HG03196 (cell line): ENCODE results near the gene IRGQ.
A peak's percentile ranks its signal among the peaks of the same experiment; 100 is the strongest.
"Not testable (repeated sequence)": the region's sequence is repeated elsewhere in the genome, so short reads cannot be mapped to it uniquely, and the experiment has no call there.

ENCODE experiments used
- ATAC-seq: cut with Tn5 transposase; IDR thresholded peaks from one replicate; pipeline ENCODE4 v1.9.1; 2021; ENCODE audit not compliant: unreplicated experiment

The IRGQ gene

GRCh38 chr19:43599635-43600295 lies 3.8 kb upstream of the IRGQ start:
- no peak for ATAC-seq

DNA sequence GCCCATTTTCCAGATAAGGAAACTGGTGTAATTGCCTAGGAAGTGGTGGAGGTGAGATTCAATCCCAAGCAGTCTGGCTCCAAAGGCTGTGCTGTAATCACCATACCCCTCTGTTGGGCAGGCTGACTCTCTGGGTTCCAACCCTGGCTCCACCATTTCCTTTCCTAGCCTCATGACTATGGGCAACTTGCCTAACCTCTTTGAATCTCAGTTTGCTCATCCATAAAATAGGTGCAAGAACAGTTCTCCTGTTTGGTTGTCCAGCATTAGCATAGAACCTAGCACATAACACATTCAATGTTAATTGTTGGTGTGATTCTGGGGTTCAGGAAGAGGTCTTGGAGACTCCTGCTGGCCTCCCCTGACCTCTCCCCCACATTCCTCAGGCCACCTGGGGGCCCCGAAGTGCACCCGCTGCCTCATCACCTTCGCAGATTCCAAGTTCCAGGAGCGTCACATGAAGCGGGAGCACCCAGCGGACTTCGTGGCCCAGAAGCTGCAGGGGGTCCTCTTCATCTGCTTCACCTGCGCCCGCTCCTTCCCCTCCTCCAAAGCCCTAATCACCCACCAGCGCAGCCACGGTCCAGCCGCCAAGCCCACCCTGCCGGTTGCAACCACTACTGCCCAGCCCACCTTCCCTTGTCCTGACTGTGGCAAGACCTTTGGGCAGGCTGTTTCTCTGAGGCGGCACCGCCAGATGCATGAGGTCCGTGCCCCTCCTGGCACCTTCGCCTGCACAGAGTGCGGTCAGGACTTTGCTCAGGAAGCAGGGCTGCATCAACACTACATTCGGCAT lies 2.7 kb upstream of the IRGQ start:
- ATAC-seq, result no peak

GRCh38 chr19:43597876-43598275 lies 1.9 kb upstream of the IRGQ start:
- ATAC-seq, result no peak

DNA sequence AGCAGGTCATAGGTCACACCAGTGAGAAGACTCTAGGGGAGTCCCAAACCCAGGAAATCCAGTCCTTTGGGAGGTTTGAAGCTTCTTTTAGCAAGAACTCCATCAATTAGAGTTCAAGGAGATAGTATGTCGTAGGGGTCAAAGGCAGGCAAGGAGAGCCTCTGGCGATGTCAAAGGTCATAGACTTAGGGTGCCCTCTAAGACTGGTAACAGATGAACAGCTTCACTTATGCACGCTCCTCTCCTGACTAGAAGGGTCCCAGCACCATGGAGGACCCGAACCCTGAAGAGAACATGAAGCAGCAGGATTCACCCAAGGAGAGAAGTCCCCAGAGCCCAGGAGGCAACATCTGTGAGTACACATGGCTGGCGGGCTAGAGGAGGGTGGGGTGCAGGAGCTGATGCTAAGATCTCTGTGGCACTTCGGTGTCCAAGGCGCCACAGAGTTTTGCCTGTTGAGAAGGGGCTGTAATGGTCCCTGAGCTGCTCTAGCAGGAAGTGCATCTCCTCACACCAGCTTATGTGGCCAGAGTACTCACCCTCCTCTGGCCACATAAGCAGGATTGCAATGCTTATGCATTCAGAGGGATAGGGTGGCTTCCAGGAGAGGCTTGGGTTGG lies 1.0 kb upstream of the IRGQ start:
- no peak for ATAC-seq

DNA sequence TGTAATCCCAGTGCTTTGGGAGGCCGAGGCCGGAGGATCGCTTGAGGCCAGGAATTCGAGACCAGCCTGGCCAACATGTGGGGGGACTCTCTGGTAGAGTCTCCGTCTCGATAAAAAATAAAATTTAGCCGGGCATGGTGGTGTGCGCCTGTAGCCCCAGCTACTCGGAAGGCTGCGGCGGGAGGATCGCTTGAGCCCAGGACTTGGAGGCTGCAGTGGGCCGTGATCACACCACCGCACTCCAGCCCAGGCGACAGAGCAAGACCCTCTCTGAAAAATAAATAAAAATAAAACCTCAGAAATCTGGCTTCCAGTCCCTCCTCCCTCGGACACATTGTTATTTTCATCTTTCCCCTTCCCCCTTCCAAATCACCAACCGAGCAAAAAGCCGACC lies 332 bp downstream of the IRGQ start:
- peak; percentile 1 for ATAC-seq

GRCh38 chr19:43594710-43595604 lies 977 bp downstream of the IRGQ start:
- ATAC-seq, result no peak

- ATAC-seq, result no peak
Observed at GRCh38 chr19:43594081-43594697, 1.7 kb downstream of the IRGQ start.

- no peak for ATAC-seq
Observed at GRCh38 chr19:43592800-43593350, 3.1 kb downstream of the IRGQ start.

- ATAC-seq, result no peak
Observed at GRCh38 chr19:43591904-43592772, 3.8 kb downstream of the IRGQ start.

- no peak for ATAC-seq
Observed at GRCh38 chr19:43589678-43590077, 6.3 kb downstream of the IRGQ start.

- no peak for ATAC-seq
Observed at GRCh38 chr19:43589277-43589676, 6.7 kb downstream of the IRGQ start.

GRCh38 chr19:43587029-43587428 lies 8.9 kb downstream of the IRGQ start:
- ATAC-seq, result not testable (repeated sequence)

DNA sequence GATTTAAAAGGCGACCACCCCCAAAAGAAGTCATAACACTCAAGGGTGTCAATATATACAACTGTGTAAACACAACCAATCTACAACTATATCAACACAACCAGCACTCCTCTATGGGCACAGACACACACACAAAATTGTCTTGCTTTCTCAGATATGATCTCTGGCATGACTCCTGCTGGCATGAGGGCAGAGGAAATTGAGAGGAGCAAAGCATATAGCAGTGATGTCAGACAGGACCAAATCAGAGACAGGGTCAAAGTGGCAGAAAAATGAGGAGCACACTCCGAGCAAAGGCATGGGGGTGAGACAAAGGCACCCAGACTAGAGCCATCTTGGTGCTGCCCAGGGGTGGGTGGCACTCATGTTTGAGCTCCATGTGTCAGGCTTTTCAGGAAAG lies 9.6 kb downstream of the IRGQ start:
- ATAC-seq, result no peak

DNA sequence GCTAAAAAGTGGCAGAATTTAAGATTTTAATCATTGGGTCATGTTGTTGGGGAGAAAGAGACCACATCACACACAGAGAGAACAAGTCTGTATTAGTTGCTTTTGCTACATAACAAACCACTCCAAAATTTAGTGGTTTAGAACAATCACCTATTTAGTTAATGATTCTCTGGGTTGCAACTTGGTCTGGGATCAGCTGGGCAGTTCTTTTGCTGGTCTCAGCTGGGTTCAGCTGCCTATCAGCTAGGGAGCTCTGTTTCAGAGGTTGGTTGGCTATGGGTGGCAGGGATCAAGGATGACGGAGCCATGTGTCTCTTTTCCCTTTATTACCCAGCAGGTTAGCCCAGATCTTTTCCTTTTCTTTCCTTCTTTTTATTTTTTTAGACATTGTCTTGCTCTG lies 11.4 kb downstream of the IRGQ start:
- ATAC-seq, result no peak

- no peak for ATAC-seq
Observed at GRCh38 chr19:43582495-43582894, 13.4 kb downstream of the IRGQ start.

DNA sequence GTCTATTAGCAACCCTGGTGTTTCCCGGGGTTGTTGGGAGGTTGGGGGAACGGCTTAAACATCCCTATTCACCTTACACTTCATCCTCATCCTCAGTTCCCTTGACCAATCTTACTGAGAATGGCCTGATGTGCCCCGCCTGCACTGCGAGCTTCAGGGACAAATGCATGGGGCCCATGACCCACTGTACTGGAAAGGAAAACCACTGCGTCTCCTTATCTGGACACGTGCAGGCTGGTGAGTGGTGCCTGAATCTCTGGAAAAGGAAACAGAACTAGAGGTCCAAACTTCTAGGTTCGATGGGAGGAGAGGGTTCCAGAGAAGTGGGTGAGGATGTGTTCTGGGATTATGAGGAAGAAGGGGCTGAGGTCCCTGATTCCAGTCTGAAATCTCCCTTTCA lies 14.5 kb downstream of the IRGQ start:
- ATAC-seq, result no peak

GRCh38 chr19:43578787-43579186 lies 17.1 kb downstream of the IRGQ start:
- ATAC-seq, result no peak

DNA sequence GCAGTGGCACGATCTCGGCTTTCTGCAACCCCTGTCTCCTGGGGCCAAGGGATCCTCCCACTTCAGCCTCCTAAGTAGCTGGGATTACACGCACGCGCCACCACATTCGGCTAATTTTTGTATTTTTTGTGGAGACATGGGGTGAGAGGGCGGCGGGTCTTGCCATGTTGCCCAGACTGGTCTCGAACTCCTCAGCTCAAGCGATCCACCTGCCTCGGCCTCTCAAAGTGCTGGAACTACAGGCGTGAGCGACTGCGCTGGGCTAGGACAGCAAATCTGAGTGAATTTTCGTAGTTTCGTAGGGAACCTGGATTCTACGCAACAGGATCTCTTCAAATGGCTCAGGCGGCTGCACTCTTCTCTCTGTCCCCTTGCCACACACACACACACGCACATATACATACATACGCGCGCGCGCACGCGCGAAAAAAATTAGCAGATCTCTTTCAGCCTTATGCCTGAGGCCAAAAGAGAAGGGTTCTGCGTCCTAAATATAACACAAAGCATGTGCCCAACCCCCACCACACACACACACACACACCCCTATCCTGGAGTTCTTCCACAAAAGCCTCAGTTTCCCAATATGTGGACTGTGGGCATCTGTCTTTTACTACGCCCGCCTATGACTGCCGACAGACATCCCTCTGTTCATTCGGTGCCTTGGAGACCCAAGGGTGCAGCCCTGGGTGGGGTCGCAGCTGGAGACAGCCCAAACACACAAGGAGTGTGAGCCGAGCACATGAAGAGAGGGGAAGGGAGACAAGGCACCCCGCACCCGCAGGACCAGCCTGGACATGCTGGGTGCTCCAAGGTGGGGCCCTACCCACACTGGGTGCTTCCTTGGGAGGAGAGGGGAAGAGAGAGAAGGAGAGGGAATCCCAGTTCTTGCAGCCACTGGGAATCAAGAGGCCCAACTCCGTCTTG lies 19.7 kb downstream of the IRGQ start:
- no peak for ATAC-seq
